GDM1 (cell line): ENCODE data around the gene NRG2.

Source experiments
- DNase-seq: peaks from one replicate; lab custom pipeline; 2025; lab: John Stamatoyannopoulos, UW

The NRG2 gene

GRCh38 chr5:140042643-140043507 is at the start of gene NRG2:
TSS of gene NRG2 (minus strand) at chr5:140043299.
- no peak for DNase-seq

GRCh38 chr5:140090251-140090650 is 47.2 kb upstream of the NRG2 start:
- no peak for DNase-seq

- DNase-seq = no peak
Observed at GRCh38 chr5:140084541-140084940, 41.4 kb upstream of the NRG2 start.

GRCh38 chr5:140083650-140084049 is 40.6 kb upstream of the NRG2 start:
- DNase-seq = no peak

GRCh38 chr5:140083120-140083519 is 40.0 kb upstream of the NRG2 start:
- DNase-seq = no peak

GRCh38 chr5:140076788-140077187 is 33.7 kb upstream of the NRG2 start:
- DNase-seq = no peak

- no peak for DNase-seq
Observed at GRCh38 chr5:140076142-140076541, 33.0 kb upstream of the NRG2 start.

- DNase-seq = no peak
Observed at GRCh38 chr5:140075371-140075770, 32.3 kb upstream of the NRG2 start.

GRCh38 chr5:140073296-140073695 is 30.2 kb upstream of the NRG2 start:
- DNase-seq = no peak

GRCh38 chr5:140072812-140073211 is 29.7 kb upstream of the NRG2 start:
- DNase-seq = no peak

GRCh38 chr5:140060816-140061215 is 17.7 kb upstream of the NRG2 start:
- DNase-seq = no peak

GRCh38 chr5:140058212-140058932 is 15.3 kb upstream of the NRG2 start:
- DNase-seq = no peak

GRCh38 chr5:140056880-140057279 is 13.8 kb upstream of the NRG2 start:
- no peak for DNase-seq

- DNase-seq = no peak
Observed at GRCh38 chr5:140055152-140055551, 12.1 kb upstream of the NRG2 start.

GRCh38 chr5:140054086-140054689 is 11.1 kb upstream of the NRG2 start:
- DNase-seq = no peak

GRCh38 chr5:140051950-140052349 is 8.9 kb upstream of the NRG2 start:
- DNase-seq = no peak

- no peak for DNase-seq
Observed at GRCh38 chr5:140049713-140050112, 6.6 kb upstream of the NRG2 start.

GRCh38 chr5:140049205-140049604 is 6.1 kb upstream of the NRG2 start:
- no peak for DNase-seq

GRCh38 chr5:140044041-140044440 is 942 bp upstream of the NRG2 start:
- no peak for DNase-seq

GRCh38 chr5:140043508-140043872 is 391 bp upstream of the NRG2 start:
- DNase-seq = no peak

GRCh38 chr5:140042393-140042642 is 781 bp downstream of the NRG2 start:
- DNase-seq = no peak

GRCh38 chr5:140041492-140042392 is 1.4 kb downstream of the NRG2 start:
- no peak for DNase-seq
